Astrocyte of the spinal cord (primary cell): ENCODE measurements around the gene DPH6.
"Not testable (repeated sequence)": the region's sequence is repeated elsewhere in the genome, so short reads cannot be mapped to it uniquely, and the experiment has no call there.

Experiments
- DNase-seq: peaks from one replicate; pipeline ENCODE4 v3.0.0; 2011; ENCODE audit warnings: low read depth, low spot score
- H3K4me3 ChIP-seq: 2 replicates; pipeline ENCODE4 v1.5.1; 2011; ENCODE audit warnings: low read depth, mild to moderate bottlenecking, low read length, moderate library complexity
- in situ Hi-C: cut with HindIII; loops from 2 replicates; pipeline ENCODE4 v1.10.0; 2017; ENCODE audit warnings: low sequenced_read_pairs
- TF ChIP-seq, protein P1 (sequence below): IDR thresholded peaks from 2 replicates; pipeline ENCODE4 v1.5.1; 2012; ENCODE audit warnings: low read depth, mild to moderate bottlenecking, low read length, inconsistent platforms

The DPH6 gene, protein sequence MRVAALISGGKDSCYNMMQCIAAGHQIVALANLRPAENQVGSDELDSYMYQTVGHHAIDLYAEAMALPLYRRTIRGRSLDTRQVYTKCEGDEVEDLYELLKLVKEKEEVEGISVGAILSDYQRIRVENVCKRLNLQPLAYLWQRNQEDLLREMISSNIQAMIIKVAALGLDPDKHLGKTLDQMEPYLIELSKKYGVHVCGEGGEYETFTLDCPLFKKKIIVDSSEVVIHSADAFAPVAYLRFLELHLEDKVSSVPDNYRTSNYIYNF

DNA sequence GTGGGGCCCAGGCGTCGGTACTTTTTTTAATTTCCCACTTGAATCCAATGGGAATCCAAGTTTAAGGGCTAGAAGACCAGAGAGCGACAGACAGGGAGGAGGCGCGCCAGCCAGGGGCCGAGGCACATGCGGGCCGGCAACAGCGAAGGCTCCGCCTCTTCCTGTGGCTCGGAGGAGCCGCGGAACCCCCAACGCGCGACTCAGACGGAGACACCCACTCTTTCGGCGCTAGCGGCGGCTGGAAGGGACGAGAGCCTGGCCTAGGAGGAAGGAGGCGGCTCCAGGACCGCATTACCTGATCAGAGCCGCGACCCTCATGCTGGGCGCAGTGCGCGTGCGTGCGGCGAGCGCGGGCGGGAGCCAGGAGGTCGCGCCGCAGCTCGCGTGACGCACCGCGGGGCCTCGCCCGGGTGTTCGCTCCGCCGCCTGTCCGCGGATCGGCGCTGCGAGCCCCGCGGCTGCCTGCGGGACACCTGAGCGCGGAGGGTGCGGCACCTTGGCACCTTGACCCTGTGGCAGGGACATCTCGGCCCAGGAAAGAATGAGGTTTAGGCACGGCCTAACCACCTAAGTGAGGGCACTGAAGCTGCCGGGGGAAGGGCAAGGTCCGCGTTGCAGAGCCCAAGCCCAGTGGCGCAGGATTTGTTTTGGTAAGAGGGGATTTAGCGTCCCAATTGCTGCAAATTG, at the start of gene DPH6:
Gene DPH6 (minus strand): TSS at position 342 of the 687 bp plus-strand sequence. CDS start 24 bp downstream, at position 318.
- TF ChIP-seq, protein P1, sequence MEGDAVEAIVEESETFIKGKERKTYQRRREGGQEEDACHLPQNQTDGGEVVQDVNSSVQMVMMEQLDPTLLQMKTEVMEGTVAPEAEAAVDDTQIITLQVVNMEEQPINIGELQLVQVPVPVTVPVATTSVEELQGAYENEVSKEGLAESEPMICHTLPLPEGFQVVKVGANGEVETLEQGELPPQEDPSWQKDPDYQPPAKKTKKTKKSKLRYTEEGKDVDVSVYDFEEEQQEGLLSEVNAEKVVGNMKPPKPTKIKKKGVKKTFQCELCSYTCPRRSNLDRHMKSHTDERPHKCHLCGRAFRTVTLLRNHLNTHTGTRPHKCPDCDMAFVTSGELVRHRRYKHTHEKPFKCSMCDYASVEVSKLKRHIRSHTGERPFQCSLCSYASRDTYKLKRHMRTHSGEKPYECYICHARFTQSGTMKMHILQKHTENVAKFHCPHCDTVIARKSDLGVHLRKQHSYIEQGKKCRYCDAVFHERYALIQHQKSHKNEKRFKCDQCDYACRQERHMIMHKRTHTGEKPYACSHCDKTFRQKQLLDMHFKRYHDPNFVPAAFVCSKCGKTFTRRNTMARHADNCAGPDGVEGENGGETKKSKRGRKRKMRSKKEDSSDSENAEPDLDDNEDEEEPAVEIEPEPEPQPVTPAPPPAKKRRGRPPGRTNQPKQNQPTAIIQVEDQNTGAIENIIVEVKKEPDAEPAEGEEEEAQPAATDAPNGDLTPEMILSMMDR: peak; percentile 5
- peak within 1 kb of the TSS; percentile 70 for H3K4me3 ChIP-seq
- in situ Hi-C loops: no loop called here

DNA sequence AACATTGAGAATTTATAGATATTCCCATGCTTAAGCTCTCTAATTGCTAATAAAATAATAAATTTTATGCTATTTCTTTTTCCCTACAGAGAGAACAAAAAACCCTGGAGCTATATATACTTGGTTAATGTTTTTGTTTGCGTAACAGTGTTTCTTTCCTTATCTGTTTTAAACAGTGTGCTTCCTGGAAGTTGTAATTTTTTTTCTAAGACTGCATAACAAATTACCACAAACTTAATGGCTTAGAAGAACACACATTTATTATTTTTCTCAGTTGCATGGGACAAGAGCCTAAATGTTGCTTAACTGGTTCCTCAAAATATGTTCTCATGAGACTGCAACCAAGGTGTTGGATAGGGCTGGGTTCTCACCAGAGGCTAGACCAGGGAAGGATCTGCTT, 49.7 kb upstream of the DPH6 start:
- no peak overlapping the region for H3K4me3 ChIP-seq
- TF ChIP-seq, protein P1: no peak
- in situ Hi-C loops: no loop called here
- DNase-seq: no peak

More for the DNA sequence above, at the start of gene DPH6:
- DNase-seq: peak; percentile 85

DNA sequence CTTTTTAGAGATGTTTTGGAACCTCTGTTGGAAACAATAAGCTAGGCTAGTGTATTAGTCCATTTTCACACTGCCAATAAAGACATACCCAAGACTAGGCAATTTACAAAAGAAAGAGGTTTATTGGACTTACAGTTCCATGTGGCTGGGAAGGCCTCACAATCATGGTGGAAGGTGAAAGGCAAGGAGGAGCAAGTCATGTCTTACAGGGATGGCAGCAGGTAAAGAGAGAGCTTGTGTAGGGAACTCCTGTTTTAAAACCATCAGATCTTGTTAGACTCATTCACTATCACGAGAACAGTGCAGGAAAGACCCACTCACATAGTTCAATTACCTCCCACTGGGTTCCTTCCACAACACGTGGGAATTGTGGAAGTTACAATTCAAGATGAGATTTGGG, 46.0 kb upstream of the DPH6 start:
- H3K4me3 ChIP-seq, in situ Hi-C loops, DNase-seq: not testable (repeated sequence)

DNA sequence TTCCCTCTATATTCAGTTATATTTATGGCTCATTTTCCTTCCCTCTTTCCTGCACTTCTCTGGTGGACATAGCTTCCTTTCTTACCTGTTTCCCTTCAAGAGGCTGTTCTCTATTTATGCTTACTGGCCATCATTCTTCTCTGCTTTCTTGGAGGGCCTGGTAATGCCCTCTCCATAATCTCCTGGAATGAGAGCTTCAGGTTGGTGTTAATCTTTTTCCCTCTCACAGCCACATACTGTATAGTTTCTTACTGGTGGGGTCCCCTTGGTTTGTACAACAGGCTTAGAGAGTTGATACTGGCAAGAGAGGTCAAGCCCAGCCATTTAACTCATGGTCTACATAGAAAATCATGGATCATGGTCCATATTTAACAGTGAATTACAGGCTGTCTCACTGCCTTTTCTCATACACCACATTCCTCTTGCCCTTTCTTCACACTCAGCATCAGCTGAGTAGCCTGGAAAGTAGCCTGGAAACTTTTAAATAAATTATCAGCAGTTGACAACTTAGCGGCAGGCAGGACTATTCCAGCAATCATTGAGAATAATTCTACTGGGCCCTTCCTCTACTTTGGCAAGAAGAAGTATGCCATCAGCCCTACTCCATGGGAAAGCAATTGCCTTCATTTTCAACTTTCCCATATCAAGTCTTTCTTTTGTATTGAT, 38.0 kb upstream of the DPH6 start:
- peak; percentile 19 for DNase-seq
- H3K4me3 ChIP-seq: no peak overlapping the region
- TF ChIP-seq, protein P1: no peak
- in situ Hi-C loops: no loop called here

DNA sequence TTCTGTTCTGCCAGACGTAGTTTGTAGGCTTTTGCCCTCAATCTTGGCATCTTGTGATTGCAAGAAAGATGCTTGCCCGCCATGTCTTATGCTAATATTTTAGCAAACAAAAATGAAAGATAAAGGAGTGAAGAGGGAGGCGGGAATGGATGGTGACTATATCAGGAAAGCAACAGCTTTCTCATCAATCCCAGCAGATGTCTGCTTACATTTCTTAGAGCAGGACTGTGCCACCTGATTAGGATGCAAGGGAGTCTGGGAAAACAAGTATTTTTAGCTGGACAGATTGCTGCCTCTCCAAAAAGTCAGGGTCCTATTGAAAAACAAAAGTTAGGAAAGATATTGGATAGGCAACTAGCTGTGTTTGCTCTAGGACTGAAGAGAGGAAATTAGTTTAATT, 34.6 kb upstream of the DPH6 start:
- in situ Hi-C loops: no loop called here
- TF ChIP-seq, protein P1: no peak
- no peak for DNase-seq
- H3K4me3 ChIP-seq: no peak overlapping the region

DNA sequence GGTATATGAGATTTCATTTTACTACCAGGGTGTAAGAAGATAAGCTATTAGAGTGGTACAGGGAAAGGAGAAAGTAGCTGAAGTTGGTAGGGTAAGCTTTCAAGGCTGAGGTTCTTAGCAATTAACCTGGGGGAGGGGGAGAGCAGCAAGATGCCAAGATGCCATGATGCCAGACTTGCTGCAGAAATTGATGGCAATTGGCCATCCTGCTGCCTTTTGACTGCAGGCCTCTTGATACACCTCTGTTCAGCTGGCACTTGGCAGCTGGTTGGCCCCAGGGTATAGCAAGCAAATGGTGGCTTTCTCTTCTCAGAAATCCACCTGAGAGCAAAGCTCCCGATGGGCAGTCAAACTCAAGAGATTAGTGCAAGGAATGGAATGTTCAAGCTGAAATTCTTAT, 21.4 kb upstream of the DPH6 start:
- in situ Hi-C loops: no loop called here
- H3K4me3 ChIP-seq: no peak overlapping the region
- no peak for DNase-seq
- TF ChIP-seq, protein P1: no peak

DNA sequence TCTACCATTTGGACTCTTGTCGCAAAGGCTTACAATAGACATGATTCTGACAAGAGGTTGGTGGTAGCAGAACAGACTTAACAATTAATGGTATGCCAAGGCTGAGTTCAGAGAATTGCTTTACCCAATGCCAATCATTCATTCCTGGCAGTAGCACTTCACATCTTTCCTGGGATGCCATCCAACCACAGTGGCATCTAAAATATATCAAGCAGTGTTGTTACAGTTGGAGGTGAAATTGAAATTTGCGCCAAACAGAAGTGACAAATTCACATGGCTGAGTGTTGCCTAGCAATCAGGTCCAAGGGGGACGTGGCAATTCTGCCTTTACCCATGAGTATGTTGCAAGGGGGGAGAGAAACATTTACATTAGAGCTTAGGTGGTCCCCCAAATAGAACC, 21.0 kb upstream of the DPH6 start:
- TF ChIP-seq, protein P1: no peak
- DNase-seq: no peak
- no peak overlapping the region for H3K4me3 ChIP-seq
- in situ Hi-C loops: no loop called here
